Panc1 (cell line): ENCODE data around the gene ZFX.

Source experiments
- CTCF ChIP-seq: fragments of 450-650 bp; IDR thresholded peaks from 2 replicates; pipeline ENCODE4 v1.5.1; 2017; ENCODE audit warnings: mild to moderate bottlenecking
- POLR2AphosphoS5 ChIP-seq: IDR thresholded peaks from 2 replicates; pipeline ENCODE4 v1.6.1; 2012; ENCODE audit warnings: mild to moderate bottlenecking, low read depth, low read length, moderate library complexity

- no peak for TF ChIP-seq CTCF
- no peak for TF ChIP-seq POLR2AphosphoS5
These were observed 95.7 kb downstream of the ZFX start for GRCh38 chrX:24245202-24245601.
